ENCODE results near the gene NTM. TPM values are rescaled to one million over a fixed set of nuclear protein-coding genes. Genes with fewer than 3 reads are reported as not detected.

NTM gene
- polyA plus RNA-seq, 1 donor from 2014 or later = 39.4 TPM

DNA sequence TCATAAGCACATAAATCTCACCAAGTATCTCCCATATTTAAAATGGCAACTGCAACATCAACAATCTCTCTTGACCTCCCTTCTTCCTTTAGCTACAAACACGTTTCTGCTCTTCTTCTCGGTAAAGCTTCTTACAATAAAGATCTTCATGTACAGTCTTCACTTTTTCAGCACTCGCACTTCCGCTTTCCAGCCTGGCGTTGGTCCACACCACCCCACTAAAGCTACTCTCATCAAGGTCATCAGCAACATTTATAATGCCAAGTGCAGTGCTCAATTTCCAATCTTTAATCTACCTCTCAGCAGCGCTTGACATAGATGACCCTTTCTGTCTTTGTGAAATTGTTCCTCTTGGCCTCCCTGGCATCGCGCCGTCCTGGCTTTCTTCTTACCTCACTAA lies 33.6 kb downstream of the NTM start:
- TF ChIP-seq EZH2 (IDR thresholded peaks at IDR 0.05; ENCODE audit: borderline replicate concordance, insufficient read depth, low read length, poor library complexity, severe bottlenecking) (no peak), RAD21 (conservative IDR thresholded peaks at IDR 0.05) (no peak), TAF1 (IDR thresholded peaks at IDR 0.05; ENCODE audit: low read depth) (no peak), MXI1 (conservative IDR thresholded peaks at IDR 0.05; ENCODE audit: poor library complexity, severe bottlenecking) (no peak), POLR2AphosphoS5 (IDR thresholded peaks at IDR 0.05) (no peak), SMC3 (conservative IDR thresholded peaks at IDR 0.05; ENCODE audit: poor library complexity) (no peak), EP300 (conservative IDR thresholded peaks at IDR 0.05; ENCODE audit: poor library complexity, severe bottlenecking) (no peak), REST (IDR thresholded peaks at IDR 0.05; ENCODE audit: borderline replicate concordance) (no peak)
- TF ChIP-seq, protein P1, sequence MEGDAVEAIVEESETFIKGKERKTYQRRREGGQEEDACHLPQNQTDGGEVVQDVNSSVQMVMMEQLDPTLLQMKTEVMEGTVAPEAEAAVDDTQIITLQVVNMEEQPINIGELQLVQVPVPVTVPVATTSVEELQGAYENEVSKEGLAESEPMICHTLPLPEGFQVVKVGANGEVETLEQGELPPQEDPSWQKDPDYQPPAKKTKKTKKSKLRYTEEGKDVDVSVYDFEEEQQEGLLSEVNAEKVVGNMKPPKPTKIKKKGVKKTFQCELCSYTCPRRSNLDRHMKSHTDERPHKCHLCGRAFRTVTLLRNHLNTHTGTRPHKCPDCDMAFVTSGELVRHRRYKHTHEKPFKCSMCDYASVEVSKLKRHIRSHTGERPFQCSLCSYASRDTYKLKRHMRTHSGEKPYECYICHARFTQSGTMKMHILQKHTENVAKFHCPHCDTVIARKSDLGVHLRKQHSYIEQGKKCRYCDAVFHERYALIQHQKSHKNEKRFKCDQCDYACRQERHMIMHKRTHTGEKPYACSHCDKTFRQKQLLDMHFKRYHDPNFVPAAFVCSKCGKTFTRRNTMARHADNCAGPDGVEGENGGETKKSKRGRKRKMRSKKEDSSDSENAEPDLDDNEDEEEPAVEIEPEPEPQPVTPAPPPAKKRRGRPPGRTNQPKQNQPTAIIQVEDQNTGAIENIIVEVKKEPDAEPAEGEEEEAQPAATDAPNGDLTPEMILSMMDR (IDR thresholded peaks at IDR 0.05; ENCODE audit: poor library complexity, severe bottlenecking) = no peak
- Histone ChIP-seq H3F3A (ENCODE audit: insufficient read depth, low read length, poor library complexity, severe bottlenecking) (no peaks in the 10 kb centered on the region), H3K9me2 (ENCODE audit: insufficient read depth, low read length) (no peaks in the 10 kb centered on the region), H3K79me2 (replicated peaks; ENCODE audit: insufficient read depth, low read length) (no peaks in the 10 kb centered on the region), H3K27ac (ENCODE audit: low read length) (no peak overlapping the region), H2AFZ (ENCODE audit: low read depth, low read length) (no peak overlapping the region), H3K27me3 (ENCODE audit: insufficient read depth, low read depth, low read length) (no peaks in the 10 kb centered on the region), H3K36me3 (ENCODE audit: insufficient read depth, low read length) (no peaks in the 10 kb centered on the region), H4K20me1 (ENCODE audit: insufficient read depth) (no peaks in the 10 kb centered on the region), H3K4me2 (ENCODE audit: low read length) (no peak overlapping the region), H3K9me3 (ENCODE audit: low read length) (no peaks in the 10 kb centered on the region), H3K9ac (ENCODE audit: low read length) (no peak overlapping the region), H3K4me3 (ENCODE audit: low read length) (no peak overlapping the region)

DNA sequence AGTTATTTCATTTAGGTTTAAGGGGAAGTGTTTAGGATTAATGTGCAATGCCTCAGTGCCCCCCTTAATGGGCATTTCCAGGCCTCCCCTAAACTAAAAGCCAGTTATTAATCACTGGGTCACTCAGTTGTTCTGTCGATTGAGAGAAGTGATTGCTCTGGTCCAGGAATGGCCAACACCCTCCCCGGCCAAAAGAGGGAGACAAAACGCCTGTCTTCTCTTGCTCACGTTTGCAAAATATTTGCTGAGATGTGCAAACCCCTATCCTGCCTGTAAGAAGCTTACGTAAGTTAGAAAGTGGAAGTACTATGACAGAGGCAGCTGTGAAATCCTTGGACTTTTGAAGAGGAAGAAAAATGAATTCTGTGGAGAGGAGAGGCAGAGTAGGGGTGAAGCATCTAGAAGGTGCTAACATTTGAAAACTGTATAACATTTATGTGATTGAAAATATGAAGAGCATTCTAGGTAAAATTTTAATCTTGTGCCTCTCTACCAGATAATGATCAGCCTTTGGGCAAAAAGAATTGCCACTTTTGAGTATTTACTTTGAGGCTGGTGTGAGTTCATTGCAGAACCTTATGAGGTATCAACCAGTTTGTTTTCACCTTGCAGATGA lies 37.7 kb downstream of the NTM start:
- no peaks in the 10 kb centered on the region for H3K9me3 ChIP-seq (ENCODE audit: low read length)
- no peaks in the 10 kb centered on the region for H3K9me2 ChIP-seq (ENCODE audit: insufficient read depth, low read length)
- H2AFZ ChIP-seq (ENCODE audit: low read depth, low read length) = no peak overlapping the region
- no peaks in the 10 kb centered on the region for H3K27me3 ChIP-seq (ENCODE audit: insufficient read depth, low read depth, low read length)
- no peaks in the 10 kb centered on the region for H3F3A ChIP-seq (ENCODE audit: insufficient read depth, low read length, poor library complexity, severe bottlenecking)
- no peak overlapping the region for H3K9ac ChIP-seq (ENCODE audit: low read length)
- no peak overlapping the region for H3K27ac ChIP-seq (ENCODE audit: low read length)
- TF ChIP-seq POLR2AphosphoS5 (IDR thresholded peaks at IDR 0.05) (no peak), EZH2 (IDR thresholded peaks at IDR 0.05; ENCODE audit: borderline replicate concordance, insufficient read depth, low read length, poor library complexity, severe bottlenecking) (no peak), EP300 (conservative IDR thresholded peaks at IDR 0.05; ENCODE audit: poor library complexity, severe bottlenecking) (no peak), TAF1 (IDR thresholded peaks at IDR 0.05; ENCODE audit: low read depth) (no peak), SMC3 (conservative IDR thresholded peaks at IDR 0.05; ENCODE audit: poor library complexity) (no peak), REST (IDR thresholded peaks at IDR 0.05; ENCODE audit: borderline replicate concordance) (no peak), MXI1 (conservative IDR thresholded peaks at IDR 0.05; ENCODE audit: poor library complexity, severe bottlenecking) (no peak), RAD21 (conservative IDR thresholded peaks at IDR 0.05) (no peak)
- TF ChIP-seq, protein P1 (IDR thresholded peaks at IDR 0.05; ENCODE audit: poor library complexity, severe bottlenecking) = no peak
- H3K36me3 ChIP-seq (ENCODE audit: insufficient read depth, low read length) = no peaks in the 10 kb centered on the region
- no peak overlapping the region for H3K4me2 ChIP-seq (ENCODE audit: low read length)
- H4K20me1 ChIP-seq (ENCODE audit: insufficient read depth) = no peaks in the 10 kb centered on the region
- H3K79me2 ChIP-seq (replicated peaks; ENCODE audit: insufficient read depth, low read length) = no peaks in the 10 kb centered on the region
- no peak overlapping the region for H3K4me3 ChIP-seq (ENCODE audit: low read length)

All from neural cell (in vitro differentiated cells).